ENCODE measurements around the gene LIN28B. TPM values are rescaled to one million over a fixed set of nuclear protein-coding genes. Genes with fewer than 3 reads are reported as not detected.
"Not testable (repeated sequence)": the region's sequence is repeated elsewhere in the genome, so short reads cannot be mapped to it uniquely, and the experiment has no call there.

The LIN28B gene
- total RNA-seq, 2 donors from 2014 or later: not detected

DNA sequence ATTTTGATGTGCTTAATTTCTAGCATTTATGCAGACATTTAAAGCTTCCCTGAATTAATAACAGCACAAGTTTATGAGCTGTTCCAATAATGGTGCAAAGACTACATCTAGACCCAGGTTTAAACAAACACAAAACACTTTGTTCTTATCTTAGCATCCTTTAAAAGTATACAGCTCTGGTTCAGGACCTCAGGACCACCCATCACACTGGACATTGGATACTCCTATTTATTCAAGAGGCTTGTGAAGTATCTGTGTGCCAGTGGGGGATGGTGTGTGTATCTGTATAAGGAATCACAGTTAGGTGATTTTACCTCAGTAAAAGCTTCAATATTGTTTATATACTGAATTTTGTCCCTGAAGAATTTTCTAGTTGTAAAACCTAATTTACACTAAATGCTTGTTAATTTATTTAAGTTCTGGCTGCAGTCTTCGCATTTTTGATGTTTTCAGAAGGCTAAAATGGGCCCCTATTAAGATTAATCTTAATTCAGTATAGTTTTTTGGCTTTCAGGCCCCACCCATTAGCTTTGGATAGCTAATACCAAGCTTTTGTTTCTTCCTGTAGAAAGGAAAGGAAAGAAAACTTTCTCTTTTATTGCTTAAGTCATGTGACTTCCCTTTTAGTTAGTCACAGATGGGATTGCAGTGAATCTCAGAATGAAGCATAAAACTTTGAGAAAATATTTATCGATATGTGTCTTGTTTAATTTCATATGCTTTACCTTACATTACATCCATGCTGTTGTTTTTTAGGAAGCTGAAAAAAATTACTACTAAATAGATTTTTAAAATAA lies 13.1 kb downstream of the LIN28B start:
- H3K4me3 Mint-ChIP-seq: no peak overlapping the region
- H3K27me3 Mint-ChIP-seq: no peaks in the 10 kb centered on the region
- H3K4me1 Mint-ChIP-seq (ENCODE audit: low read depth in 2 of 2): no peaks in the 10 kb centered on the region
- no peaks in the 10 kb centered on the region for H3K9me3 Mint-ChIP-seq
- ATAC-seq: no peak
- no peak overlapping the region for H3K27ac Mint-ChIP-seq
- DNase-seq (ENCODE audit: low spot score): no peak
- no peaks in the 10 kb centered on the region for H3K36me3 Mint-ChIP-seq

DNA sequence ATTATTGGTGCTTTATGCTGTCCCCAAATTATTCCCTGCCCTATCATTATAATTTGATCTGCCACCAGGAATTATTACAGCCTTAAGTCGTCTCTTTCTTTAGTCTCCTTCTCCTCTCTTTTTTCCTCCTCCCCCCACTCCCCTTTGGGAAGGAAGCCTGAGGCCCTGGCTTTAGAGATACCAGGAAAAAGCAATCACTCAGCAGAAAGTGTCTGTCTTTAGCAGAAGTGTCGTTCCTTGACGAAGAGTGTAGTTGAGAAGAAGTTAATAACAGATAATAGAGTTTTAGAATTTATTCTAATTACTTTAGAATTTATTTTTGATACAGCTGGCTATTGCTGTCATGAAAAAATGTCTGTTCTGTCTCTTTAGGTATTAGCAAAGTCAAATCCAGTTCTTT lies 16.5 kb downstream of the LIN28B start:
- no peak overlapping the region for H3K4me3 Mint-ChIP-seq
- H3K27me3 Mint-ChIP-seq: peaks cover 3 to 15% of the 10 kb centered on the region in 2 donors
- no peak overlapping the region for H3K27ac Mint-ChIP-seq
- H3K9me3 Mint-ChIP-seq: no peaks in the 10 kb centered on the region
- DNase-seq (ENCODE audit: low spot score) (no peak), ATAC-seq (no peak)
- H3K4me1 Mint-ChIP-seq (ENCODE audit: low read depth in 2 of 2): no peaks in the 10 kb centered on the region
- H3K36me3 Mint-ChIP-seq: no peaks in the 10 kb centered on the region

DNA sequence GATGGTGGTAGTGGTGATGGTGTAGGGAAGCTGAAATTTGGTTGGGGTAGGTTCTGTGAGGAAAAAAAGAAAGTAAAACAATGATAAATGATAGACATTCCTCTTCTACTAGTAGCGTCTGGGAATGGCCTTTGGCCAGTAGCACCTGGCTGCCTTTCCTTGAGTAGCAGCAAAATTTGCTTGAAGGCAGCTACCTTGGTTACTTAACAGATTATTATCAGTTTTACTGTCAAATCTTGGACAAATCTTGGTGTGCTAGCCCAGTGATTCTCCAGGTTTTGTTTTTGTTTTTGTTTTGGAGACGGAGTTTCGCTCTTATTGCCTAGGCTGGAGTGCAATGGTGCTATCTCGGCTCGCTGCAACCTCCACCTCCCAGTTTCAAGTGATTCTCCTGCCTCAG lies 26.4 kb downstream of the LIN28B start:
- no peak for DNase-seq (ENCODE audit: low spot score)
- Mint-ChIP-seq H3K9me3 (no peaks in the 10 kb centered on the region), H3K36me3 (no peaks in the 10 kb centered on the region), H3K4me3 (no peak overlapping the region), H3K27me3 (peaks cover 3 to 25% of the 10 kb centered on the region in 2 donors), H3K27ac (no peak overlapping the region), H3K4me1 (ENCODE audit: low read depth in 2 of 2) (no peaks in the 10 kb centered on the region)
- ATAC-seq: no peak

DNA sequence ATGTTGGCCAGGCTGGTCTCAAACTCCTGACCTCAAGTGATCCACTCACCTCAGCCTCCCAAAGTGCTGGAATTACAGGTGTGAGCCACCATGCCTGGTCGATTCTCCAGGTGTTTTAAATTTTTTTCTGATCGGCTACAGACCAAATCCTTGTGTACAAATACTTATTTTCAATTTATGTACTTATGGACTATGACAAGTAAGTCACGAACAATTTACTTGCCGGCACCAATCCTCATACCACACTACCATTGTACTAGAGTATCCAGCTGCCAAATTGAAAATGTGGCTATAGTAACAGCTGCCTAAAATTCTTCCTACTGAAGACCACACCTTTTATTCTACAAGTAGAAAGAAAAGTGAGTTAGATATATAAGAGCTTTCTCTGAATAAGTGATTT lies 26.9 kb downstream of the LIN28B start:
- no peaks in the 10 kb centered on the region for H3K9me3 Mint-ChIP-seq
- H3K27ac Mint-ChIP-seq: no peak overlapping the region
- no peaks in the 10 kb centered on the region for H3K36me3 Mint-ChIP-seq
- no peak for DNase-seq (ENCODE audit: low spot score)
- no peak overlapping the region for H3K4me3 Mint-ChIP-seq
- no peaks in the 10 kb centered on the region for H3K4me1 Mint-ChIP-seq (ENCODE audit: low read depth in 2 of 2)
- no peak for ATAC-seq
- peaks cover 3 to 25% of the 10 kb centered on the region in 2 donors for H3K27me3 Mint-ChIP-seq

DNA sequence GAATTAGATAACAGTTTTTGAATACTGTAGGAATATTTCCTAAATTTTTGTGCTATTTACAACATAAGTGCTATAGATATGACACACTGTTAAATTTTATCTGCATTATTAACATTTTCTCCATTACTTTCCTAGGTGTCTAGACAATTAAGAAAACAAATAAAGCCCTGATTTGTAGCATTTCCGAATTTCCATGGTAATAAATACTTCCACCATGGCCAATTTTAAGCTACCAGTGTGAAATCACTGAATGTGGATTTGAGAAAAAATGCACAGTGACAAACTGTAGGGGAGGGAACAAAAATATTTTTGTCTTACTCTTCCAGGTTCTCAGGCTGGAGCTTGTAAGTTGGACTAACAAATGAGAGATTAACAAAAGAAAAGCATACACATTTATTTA lies 27.9 kb downstream of the LIN28B start:
- DNase-seq (ENCODE audit: low spot score): no peak
- ATAC-seq: no peak
- no peak overlapping the region for H3K4me3 Mint-ChIP-seq
- peaks cover 3 to 25% of the 10 kb centered on the region in 2 donors for H3K27me3 Mint-ChIP-seq
- no peak overlapping the region for H3K27ac Mint-ChIP-seq
- no peaks in the 10 kb centered on the region for H3K9me3 Mint-ChIP-seq
- H3K4me1 Mint-ChIP-seq (ENCODE audit: low read depth in 2 of 2): no peaks in the 10 kb centered on the region
- no peaks in the 10 kb centered on the region for H3K36me3 Mint-ChIP-seq

DNA sequence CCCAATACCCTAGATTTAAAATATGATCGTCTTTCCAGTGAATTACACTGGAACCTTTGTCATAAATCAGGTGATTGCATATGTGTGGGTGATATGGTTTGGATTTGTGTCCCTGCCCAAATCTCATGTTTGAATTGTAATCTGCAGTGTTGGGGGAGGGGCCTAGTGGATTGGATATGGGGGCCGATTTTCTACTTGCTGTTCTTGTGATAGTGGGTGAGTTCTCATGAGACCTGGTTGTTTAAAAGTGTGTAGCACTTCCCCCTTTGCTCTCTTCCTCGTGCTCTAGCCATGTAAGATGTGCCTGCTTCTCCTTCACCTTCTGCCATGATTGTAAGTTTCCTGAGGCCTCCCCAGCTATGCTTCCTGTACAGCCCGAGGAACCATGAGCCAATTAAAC lies 29.0 kb downstream of the LIN28B start:
- not testable (repeated sequence) for H3K27ac Mint-ChIP-seq; DNase-seq (ENCODE audit: low spot score); H3K4me1 Mint-ChIP-seq (ENCODE audit: low read depth in 2 of 2); H3K36me3 Mint-ChIP-seq; H3K9me3 Mint-ChIP-seq; H3K4me3 Mint-ChIP-seq; ATAC-seq
- peaks cover 3 to 17% of the 10 kb centered on the region in 2 donors for H3K27me3 Mint-ChIP-seq

DNA sequence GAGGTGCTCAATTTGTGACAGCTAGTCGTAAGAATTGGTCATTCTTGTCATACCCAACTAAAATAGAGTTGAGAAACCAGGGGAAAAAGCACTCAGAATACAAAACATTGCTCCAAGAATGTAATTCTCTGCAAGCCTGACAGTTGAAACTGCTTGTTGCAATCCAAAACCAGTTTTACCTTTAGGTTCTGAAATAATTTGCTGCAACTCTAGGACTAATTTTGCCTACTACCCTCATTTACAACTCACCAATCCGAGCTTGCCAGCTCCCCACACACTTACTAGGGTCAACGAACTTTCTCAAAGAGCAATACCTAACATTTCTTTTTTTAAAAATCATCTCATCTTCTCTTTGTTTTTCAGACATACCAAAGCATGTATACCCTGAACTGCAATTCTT lies 29.7 kb downstream of the LIN28B start:
- H3K36me3 Mint-ChIP-seq: no peaks in the 10 kb centered on the region
- ATAC-seq: no peak
- no peak for DNase-seq (ENCODE audit: low spot score)
- H3K9me3 Mint-ChIP-seq: no peaks in the 10 kb centered on the region
- H3K27ac Mint-ChIP-seq: no peak overlapping the region
- H3K27me3 Mint-ChIP-seq: peaks cover 0 to 10% of the 10 kb centered on the region in 2 donors
- H3K4me1 Mint-ChIP-seq (ENCODE audit: low read depth in 2 of 2): no peaks in the 10 kb centered on the region
- no peak overlapping the region for H3K4me3 Mint-ChIP-seq

DNA sequence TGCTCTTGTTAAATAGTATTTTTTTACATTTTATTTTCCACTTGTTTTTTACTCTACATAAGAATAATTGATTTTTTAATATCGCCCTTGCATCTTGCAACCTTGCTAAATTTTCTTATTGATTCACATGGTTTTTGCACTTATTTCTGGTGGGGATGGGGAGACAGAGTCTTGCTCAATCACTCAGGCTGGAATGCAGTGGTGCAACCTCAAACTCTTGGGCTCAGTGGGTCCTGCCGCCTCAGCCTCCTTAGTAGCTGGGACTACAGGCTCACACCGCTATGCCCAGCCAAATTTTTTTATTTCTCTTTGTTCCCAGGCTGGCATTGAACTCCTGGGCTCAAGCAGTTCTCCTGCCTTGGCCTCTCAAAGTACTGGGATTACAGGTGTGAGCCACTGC lies 30.3 kb downstream of the LIN28B start:
- Mint-ChIP-seq H3K27ac (no peak overlapping the region), H3K4me1 (ENCODE audit: low read depth in 2 of 2) (no peaks in the 10 kb centered on the region), H3K36me3 (no peaks in the 10 kb centered on the region), H3K9me3 (no peaks in the 10 kb centered on the region), H3K4me3 (no peak overlapping the region), H3K27me3 (peaks cover 0 to 7% of the 10 kb centered on the region in 2 donors)
- no peak for DNase-seq (ENCODE audit: low spot score)
- ATAC-seq: no peak

DNA sequence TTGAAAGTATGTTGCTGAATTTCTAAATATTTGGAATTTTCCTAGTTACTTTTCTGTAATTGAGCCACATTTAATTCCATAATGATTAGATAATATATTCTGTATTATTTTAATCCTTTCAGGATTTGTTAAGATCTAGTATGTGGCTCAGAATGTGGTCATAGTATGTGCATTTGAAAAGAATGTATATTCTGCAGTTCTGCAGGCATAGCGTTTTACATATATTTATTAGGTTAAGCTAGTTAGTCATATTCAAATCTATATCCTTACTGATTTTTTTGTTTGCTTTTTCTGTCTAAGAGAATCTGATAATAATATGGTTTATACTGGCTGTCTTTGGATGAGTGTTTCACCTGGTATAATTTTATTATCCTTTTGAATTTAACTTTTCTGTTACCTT lies 33.2 kb downstream of the LIN28B start:
- Mint-ChIP-seq H3K27ac (no peak overlapping the region), H3K4me1 (ENCODE audit: low read depth in 2 of 2) (no peaks in the 10 kb centered on the region), H3K27me3 (peaks cover 0 to 7% of the 10 kb centered on the region in 2 donors), H3K4me3 (no peak overlapping the region), H3K36me3 (no peaks in the 10 kb centered on the region), H3K9me3 (no peaks in the 10 kb centered on the region)
- ATAC-seq (no peak), DNase-seq (ENCODE audit: low spot score) (no peak)

DNA sequence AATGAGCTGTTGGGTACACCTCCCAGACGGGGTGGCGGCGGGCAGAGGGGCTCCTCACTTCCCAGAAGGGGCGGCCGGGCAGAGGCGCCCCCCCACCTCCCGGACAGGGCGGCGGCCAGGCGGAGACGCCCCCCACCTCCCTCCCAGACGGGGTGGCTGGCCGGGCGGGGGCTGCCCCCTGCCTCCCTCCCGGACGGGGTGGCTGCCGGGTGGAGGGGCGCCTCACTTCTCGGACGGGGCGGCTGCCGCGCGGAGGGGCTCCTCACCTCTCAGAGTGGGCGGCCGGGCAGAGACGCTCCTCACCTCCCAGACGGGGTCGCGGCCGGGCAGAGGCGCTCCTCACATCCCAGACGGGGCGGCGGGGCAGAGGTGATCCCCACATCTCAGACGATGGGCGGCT lies 34.2 kb downstream of the LIN28B start:
- not testable (repeated sequence) for H3K27me3 Mint-ChIP-seq; ATAC-seq; H3K4me1 Mint-ChIP-seq (ENCODE audit: low read depth in 2 of 2); H3K4me3 Mint-ChIP-seq; DNase-seq (ENCODE audit: low spot score); H3K9me3 Mint-ChIP-seq; H3K27ac Mint-ChIP-seq; H3K36me3 Mint-ChIP-seq

DNA sequence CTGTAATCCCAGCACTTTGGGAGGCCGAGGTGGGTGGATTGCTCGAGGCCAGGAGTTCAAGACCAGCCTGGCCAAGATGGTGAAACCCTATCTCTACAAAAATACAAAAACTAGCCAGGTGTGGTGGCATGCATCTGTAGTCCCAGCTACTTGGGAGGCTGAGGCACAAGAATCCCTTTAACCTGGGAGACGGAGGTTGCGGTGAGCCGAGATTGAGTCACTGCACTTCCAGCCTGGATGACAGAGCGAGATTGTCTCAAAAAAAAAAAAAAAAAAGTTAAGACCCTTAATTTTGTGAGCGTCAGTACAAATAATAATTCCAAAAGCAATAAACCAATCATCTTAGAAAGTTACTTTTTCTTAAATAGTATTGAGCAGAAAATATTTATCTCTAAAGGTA lies 36.7 kb downstream of the LIN28B start:
- H3K36me3 Mint-ChIP-seq; H3K4me1 Mint-ChIP-seq (ENCODE audit: low read depth in 2 of 2); H3K27me3 Mint-ChIP-seq; H3K27ac Mint-ChIP-seq; ATAC-seq; H3K9me3 Mint-ChIP-seq; DNase-seq (ENCODE audit: low spot score); H3K4me3 Mint-ChIP-seq: not testable (repeated sequence)

DNA sequence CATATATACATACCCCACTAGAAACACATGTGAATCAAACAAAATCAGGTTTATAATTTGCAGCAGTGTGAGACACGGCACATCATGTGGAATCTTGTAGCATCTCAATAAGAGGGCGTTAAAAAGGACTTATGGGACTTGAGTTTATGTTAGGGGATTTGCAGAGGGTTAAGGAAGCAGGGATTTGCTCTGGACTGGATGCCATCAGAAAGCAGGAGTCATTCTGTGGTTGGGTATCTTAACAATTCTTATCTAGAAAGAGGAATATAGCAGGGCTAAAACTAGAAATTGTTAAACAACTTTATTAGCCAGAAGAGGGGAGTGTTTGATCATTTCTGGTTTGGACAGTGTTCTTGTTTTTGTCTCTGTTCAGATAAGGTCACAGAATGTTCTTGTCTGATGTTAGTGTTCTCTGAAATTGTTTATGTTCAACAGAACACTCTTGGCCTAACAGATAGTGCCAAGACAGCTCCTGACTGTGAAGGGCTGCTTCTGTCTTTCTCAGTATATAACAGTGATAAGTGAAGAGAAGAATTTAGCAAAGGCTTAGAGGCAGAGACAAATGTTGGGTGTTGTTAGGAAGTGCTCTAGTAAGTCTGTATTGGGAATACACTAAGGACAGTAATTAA lies 39.2 kb downstream of the LIN28B start:
- ATAC-seq (no peak), DNase-seq (ENCODE audit: low spot score) (no peak)
- H3K4me1 Mint-ChIP-seq (ENCODE audit: low read depth in 2 of 2): no peaks in the 10 kb centered on the region
- peaks cover 0 to under 1% of the 10 kb centered on the region in 2 donors for H3K27me3 Mint-ChIP-seq
- H3K36me3 Mint-ChIP-seq: no peaks in the 10 kb centered on the region
- no peak overlapping the region for H3K4me3 Mint-ChIP-seq
- H3K27ac Mint-ChIP-seq: no peak overlapping the region
- no peaks in the 10 kb centered on the region for H3K9me3 Mint-ChIP-seq

DNA sequence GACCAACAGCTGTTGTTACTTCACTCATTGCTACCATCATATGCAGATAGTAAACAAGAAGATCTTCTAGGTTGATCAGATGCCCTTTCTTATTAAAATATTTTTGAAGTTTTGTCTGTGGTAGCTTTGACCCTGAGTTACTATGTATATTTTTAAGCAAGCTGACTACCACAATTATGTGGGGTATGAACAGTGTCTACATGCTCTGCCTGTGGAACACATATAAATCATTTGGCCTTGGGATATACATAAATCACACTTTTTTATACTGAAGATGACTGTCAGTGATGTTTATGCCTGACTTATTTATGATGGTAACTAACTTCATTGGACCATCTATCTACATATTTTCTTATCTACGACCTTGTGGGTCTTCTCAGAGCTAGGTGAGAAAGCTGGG lies 44.2 kb downstream of the LIN28B start:
- Mint-ChIP-seq H3K27me3 (peaks cover 8 to 26% of the 10 kb centered on the region in 2 donors), H3K36me3 (no peaks in the 10 kb centered on the region), H3K27ac (no peak overlapping the region), H3K9me3 (no peaks in the 10 kb centered on the region), H3K4me1 (ENCODE audit: low read depth in 2 of 2) (no peaks in the 10 kb centered on the region), H3K4me3 (no peak overlapping the region)
- ATAC-seq (no peak), DNase-seq (ENCODE audit: low spot score) (no peak)

DNA sequence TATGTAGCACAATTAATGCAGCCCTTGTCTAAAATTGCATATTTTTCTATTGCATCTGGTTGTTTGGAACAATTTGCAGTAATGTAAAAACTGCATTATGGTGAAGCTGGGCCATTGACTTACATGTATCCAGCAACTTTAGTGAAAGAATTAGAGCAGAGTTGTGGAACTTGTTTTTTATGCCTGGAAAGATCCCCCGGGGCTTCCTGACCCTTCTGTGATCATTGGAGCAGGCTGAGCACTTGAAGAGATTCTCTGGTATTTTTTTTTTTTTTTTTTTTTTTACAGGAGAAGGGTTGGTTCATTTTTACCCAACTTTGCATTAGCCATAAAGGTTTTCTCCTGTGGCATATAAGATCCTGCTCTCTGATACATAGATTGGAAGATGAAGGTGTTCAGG lies 45.0 kb downstream of the LIN28B start:
- Mint-ChIP-seq H3K27ac (no peak overlapping the region), H3K36me3 (no peaks in the 10 kb centered on the region), H3K9me3 (no peaks in the 10 kb centered on the region), H3K4me1 (ENCODE audit: low read depth in 2 of 2) (no peaks in the 10 kb centered on the region), H3K27me3 (peaks cover 10 to 28% of the 10 kb centered on the region in 2 donors), H3K4me3 (no peak overlapping the region)
- DNase-seq (ENCODE audit: low spot score): no peak
- ATAC-seq: no peak

All from natural killer cell treated with Interleukin-12 subunit alpha and Interleukin-12 subunit beta and Interleukin-15 and Interleukin-18, amount 100 ng/mL, for 72 hours (primary cell).